ENCODE measurements around the gene KLHDC3.
"Not testable (repeated sequence)": the region's sequence is repeated elsewhere in the genome, so short reads cannot be mapped to it uniquely, and the experiment has no call there.

The KLHDC3 gene

GRCh38 chr6:43029120-43029519 lies 15.1 kb downstream of the KLHDC3 start:
- DNase-seq (ENCODE audit: low read depth in 2 of 2), result no peak

DNA sequence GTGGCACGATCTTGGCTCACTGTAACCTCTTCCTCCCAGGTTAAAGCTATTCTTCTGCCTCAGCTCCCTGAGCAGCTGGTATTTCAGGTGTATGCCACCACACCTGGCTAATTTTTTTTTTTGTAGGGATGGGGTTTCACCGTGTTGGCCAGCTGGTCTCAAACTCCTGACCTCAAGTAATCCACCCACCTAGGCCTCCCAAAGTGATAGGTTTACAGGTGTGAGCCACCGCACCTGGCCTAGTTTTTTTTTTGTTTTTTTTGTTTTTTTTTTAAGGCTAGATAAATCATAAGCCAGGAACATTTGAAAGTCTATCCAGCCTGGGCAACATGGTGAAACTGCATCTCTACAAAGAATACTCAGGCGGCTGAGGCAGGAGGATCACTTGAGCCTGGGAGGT lies 18.3 kb downstream of the KLHDC3 start:
- no peak for DNase-seq (ENCODE audit: low read depth in 2 of 2)

GRCh38 chr6:43033496-43034189 lies 19.6 kb downstream of the KLHDC3 start:
- DNase-seq (ENCODE audit: low read depth in 2 of 2), result no peak

- DNase-seq (ENCODE audit: low read depth in 2 of 2), result no peak
These were observed 20.1 kb downstream of the KLHDC3 start for GRCh38 chr6:43034190-43034525.

DNA sequence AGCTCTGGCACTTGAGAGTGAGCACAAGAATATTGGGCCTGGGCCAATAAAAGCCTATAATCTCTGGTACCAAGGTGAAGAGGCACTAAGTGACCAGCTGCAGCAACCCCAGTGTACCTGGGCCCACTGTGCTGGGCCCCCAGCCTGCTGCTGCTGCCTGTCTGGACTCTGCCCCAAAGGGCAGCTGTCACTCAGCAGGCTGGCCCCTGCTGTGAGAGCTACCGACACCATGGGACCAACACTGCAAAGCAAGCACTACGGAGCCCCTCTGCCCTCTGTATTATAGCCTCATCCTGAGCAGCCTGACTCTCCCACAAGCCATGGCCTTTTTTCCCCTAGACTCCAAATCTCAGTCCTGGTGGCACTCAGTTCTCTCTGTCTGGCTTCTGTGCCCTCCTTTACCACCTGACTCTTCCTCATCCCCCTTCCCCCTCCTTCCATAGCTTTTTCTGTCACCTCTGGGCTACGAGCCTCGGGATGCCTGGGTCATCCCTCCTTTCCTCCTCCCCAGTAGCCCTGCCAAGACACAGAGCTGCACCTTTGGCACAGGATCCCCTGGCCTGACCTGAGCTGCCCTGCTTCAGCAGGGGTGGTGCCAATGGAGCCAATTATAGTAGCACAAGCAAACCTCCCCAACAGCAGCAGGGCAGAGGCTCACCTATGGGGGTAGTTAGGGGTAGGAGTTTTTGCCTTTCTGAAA lies 21.6 kb downstream of the KLHDC3 start:
- no peak for DNase-seq (ENCODE audit: low read depth in 2 of 2)

DNA sequence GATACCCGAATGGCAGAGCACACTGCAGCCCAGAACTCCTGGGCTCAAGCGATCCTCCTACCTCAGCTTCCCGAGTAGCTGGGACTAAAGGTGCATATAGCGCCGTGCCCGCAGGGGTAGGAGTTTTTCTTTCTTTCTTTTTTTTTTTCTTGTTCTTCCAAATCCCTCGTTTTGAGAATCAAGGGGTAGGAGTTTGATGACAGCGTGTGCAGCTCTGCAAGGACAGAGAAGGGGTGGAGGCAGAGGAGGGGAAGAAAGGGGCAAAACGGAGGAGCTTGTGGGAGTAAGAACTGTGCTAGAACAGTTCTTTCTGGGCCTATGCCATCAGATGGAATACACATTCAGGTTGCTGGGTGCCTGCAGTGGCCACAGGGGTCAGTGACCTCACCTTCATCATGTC lies 22.7 kb downstream of the KLHDC3 start:
- no peak for DNase-seq (ENCODE audit: low read depth in 2 of 2)

GRCh38 chr6:43037197-43037596 lies 23.1 kb downstream of the KLHDC3 start:
- no peak for DNase-seq (ENCODE audit: low read depth in 2 of 2)

DNA sequence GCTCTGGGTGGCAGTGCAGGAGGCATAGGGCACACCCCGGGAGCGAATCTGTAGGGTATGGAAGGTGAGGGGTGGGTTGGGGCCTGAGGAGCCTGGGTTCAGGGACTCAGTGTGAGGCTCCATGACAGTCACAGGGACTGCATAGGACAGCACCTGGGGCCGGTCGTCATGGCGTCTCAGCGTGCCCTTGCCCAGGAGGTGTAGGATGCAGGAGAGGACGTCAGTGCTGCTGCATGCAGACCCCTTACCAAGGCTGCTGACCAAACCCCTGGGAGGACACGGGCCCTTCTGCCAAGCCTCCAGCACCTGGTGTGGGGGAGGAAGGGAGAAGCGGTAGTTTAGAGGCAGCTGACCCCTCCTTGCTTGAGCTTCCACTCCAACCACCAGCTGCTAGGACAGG lies 23.7 kb downstream of the KLHDC3 start:
- DNase-seq (ENCODE audit: low read depth in 2 of 2), result no peak

DNA sequence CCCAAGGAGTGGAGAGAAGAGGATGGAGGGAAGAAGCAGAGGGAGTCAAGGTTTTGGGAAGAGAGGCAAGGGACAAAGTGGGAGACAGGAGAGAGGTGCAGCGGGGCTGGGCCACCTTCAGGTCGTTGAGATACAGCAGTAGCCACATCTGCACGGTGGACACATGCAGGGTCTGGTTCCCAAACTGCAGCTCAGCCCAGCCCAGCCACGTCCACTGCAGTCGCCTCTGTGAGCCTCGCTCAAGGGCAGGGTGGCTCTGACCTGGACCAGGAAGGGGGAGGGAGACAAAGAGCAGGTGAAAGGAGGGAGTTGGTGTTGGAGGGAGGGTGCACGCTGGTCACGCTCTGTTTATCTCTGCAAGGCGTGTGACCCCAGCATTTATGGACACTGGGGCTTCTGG lies 24.7 kb downstream of the KLHDC3 start:
- no peak for DNase-seq (ENCODE audit: low read depth in 2 of 2)

DNA sequence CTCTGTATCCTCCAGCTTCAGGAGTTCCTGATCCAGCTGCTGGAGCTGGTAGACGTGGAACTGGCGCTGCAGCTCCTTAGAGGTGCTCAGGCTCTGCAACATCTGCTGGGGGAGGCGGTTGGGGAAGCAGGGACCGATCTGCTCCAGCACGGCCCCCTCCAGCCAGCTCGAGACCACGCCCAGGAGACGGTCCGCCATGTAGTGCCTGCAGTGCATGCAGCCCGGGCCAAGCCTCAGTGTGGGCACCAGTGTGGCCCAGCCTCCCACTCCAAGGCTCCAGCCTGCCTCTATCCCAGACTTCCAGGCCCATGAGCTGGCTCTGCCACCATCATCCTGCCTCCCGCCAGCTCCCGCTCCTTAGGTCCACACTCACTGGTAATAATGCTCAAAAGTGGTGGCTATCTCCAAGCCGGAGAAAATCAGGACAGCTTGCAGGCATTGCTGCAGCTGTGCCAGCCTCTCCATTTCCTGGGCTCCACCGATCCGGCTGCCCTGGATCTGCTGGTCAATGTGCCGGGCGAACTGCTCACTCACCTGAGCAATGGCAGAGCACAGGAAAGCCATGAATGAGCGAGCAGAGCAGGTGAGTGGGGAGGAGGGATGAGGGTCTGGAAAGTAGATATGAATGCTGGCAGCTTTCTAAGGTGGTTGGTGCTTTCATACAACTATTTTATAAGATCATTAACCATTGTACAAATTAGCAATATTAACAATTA lies 26.7 kb downstream of the KLHDC3 start:
- DNase-seq (ENCODE audit: low read depth in 2 of 2), result no peak

DNA sequence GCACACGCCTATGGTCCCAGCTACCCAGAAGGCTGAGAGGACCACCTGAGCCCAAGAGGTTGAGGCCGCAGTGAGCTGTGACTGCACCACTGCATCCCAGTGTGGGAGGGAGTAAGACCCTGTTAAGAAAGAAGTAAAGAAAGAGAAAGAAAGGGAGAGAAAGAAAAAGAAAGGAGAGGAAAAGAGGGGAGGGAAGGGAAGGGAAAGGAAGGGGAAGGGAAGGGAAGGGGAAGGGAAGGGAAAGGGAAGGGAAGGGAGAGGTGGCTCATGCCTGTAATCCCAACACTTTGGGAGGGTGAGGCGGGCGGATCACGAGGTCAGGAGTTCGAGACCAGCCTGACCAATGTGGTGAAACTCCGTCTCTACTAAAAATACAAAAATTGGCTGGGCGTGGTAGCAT lies 27.4 kb downstream of the KLHDC3 start:
- DNase-seq (ENCODE audit: low read depth in 2 of 2), result not testable (repeated sequence)

GRCh38 chr6:43043310-43043709 lies 29.3 kb downstream of the KLHDC3 start:
- DNase-seq (ENCODE audit: low read depth in 2 of 2), result no peak

GRCh38 chr6:43045371-43045930 lies 31.4 kb downstream of the KLHDC3 start:
- no peak for DNase-seq (ENCODE audit: low read depth in 2 of 2)

DNA sequence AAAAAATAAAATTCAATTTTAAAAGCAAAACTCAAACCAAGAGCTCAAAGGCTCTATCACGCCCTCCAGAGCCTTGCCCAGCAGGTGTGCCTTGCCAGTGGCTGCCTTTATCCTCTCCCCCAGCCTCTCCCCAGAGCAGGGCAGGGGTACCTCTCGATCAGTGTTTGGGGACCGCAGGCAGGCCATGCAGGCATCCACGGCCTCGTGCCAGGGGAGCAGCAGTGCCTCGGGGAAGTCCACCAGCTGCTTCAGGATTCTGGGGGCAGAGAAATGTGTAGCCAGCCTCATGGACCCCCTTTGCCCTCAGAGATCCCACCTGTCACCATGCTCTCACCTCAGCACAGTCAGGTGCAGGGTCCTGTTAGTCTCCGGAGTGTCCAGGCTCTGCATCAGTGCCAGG lies 33.9 kb downstream of the KLHDC3 start:
- no peak for DNase-seq (ENCODE audit: low read depth in 2 of 2)

DNA sequence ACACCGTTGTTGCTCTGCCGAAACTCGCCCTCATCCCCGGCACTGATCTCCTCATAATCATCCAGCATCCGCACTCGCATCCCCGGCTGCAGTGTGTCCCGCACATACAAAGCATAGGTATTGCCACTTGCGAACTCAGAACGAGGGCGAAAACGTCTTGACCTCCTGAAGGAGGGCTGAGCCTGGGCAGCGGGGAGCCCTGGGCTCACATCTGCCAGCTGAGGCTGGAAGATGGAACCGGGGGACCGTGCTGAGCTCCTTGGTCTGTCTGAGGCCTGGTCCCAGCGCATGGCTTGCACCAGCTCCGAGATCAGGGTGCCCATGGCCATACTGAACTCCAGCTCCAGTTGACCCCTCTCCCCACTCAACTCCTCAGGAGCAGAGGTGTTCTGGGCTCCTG lies 36.9 kb downstream of the KLHDC3 start:
- no peak for DNase-seq (ENCODE audit: low read depth in 2 of 2)

DNA sequence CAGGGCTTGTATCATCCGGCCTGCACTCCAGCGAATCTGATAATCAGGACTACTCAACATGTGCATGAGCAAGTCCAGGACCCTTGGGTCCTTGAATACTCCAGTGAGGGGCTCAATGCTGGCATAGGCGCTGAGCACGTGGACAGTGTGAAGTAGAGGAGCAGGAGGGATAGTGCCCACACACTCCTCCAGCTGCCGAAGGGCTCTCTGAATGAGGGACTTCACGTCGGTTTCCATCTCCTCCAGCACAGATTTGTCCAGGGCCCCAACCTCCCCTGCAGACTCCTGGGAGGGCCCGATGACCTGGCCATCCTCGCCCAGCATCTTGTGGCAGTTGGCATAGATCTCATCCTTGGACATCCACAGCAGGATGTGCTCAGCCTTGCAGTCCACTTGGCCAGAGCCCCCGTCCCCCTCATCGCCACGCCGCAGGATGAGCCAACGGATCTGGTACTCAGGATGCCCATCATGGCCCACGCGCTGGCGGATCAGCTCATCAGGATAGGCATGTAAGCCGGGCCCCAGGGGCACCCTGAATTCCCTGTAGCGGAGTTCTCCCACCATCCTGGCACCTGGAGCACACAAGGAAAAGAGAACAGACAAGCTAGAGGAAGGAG lies 38.3 kb downstream of the KLHDC3 start:
- no peak for DNase-seq (ENCODE audit: low read depth in 2 of 2)

DNA sequence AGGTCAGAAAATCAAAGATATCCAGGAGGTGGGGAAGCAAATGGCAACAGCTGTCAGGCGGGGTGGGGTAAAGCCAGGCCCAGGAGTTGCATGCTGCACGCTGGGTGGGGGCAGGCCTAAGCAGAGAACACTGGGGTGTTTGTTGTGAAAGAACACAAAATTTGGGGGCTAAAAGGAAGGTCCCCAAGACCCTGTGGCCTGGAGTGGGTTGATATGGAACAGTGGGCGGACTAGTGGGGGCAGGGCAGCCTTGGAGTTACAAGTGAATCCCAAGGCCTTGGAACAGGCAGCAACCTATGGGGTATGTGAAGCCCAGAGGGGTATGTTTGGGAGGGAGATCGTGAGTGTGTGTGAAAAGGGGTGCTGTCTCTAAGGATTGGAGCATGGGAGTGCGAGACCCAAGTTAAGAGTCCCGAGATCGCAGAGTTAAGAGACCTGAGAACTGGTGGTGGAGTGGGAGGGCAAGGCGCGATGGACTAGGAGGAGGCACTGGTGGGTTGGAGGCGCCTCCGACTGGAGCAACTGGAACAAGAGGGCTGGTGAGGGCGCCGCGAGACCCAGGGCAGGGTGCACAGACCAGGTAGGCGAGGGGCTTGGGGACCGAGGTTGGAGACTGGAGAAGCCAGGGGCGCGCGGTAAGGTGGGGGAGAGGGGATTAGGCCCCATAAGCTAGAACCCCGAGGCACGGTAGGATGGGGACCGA lies 38.9 kb downstream of the KLHDC3 start:
- DNase-seq (ENCODE audit: low read depth in 2 of 2), result no peak

GRCh38 chr6:43053545-43054205 lies 39.6 kb downstream of the KLHDC3 start, which contains the start of gene CUL7:
TSS of gene CUL7 (minus strand) at chr6:43053851. CDS start at chr6:43052788, 1,063 bp downstream.
- peak; percentile 71 to 85 for DNase-seq (ENCODE audit: low read depth in 2 of 2)

DNA sequence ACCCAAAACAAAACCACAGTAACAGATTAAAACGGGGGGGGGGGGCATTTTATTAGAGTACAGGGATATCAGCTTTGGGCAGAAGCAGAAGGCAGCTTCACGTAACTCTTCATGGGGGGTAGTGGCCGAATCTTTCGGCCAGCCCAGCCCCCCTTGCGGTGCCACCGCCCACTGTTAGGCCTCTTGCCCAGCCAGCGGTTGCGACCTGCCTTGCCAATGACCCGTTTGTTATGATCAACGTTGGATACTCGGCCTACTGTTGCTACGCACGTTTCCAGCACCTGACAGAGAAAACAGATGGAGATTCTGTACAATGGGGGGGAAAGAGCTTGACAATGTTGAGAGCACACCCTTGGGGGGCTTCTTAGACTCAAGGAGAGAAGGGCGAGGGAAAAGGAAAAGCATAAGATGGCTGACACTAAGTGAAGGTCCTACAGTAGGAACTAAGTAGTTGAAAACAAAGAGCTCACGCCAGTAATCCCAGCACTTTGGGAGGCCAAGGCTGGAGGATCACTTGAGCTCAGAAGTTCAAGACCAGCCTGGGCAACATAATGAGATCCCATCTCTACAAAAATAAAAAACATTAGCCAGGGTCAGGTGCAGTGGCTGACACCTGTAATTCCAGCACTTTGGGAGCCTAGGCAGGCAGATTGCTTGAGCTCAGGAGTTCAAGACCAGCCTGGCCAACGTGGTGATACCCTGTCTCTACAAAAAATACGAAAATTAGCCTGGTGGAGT lies 40.3 kb downstream of the KLHDC3 start:
- DNase-seq (ENCODE audit: low read depth in 2 of 2), result no peak

DNA sequence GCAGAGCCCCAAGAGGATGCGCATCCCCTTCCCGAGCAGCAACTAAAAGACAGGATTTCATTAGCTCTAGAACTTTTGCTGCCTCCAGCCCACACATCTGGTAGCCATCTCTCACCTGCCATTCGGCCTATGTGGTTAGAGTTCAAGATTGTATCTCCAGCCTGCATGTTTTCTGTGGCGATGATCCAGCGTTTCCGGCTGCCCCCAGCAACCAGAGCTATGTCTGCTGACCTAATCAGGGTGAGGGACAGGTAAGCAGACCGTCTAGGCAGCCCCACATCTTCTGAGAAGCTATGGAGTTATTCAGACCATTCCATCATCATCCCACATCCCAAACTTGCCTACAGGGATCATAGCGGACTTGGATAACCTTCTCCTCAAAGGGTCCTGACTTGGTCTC lies 41.9 kb downstream of the KLHDC3 start:
- no peak for DNase-seq (ENCODE audit: low read depth in 2 of 2)

All from stimulated activated CD8-positive, alpha-beta memory T cell treated with anti-CD3 and anti-CD28 coated beads, Interleukin-7, amount 100 ng/mL, for 4 hours (primary cell).